Measurements from ENCODE around the gene E2F6.

DNA sequence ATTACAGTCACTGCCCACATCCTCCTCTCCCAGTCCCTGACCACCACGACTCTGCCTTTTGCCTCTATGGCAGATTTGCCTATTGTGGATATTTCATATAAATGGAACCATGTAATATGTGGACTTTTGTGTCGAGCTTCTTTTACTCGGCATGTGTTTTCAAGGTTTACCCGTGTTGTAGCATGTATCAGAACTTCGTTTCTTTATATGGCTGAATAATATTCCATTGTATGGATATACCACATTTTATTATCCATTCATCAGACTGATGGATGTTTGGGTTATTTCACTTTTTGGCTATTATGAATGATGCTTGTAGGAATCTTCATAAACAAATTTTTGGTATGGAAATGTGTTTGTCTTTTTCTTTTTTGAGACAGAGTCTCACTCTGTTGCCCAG, 24.2 kb upstream of the E2F6 start:
- TF ChIP-seq, protein P1, sequence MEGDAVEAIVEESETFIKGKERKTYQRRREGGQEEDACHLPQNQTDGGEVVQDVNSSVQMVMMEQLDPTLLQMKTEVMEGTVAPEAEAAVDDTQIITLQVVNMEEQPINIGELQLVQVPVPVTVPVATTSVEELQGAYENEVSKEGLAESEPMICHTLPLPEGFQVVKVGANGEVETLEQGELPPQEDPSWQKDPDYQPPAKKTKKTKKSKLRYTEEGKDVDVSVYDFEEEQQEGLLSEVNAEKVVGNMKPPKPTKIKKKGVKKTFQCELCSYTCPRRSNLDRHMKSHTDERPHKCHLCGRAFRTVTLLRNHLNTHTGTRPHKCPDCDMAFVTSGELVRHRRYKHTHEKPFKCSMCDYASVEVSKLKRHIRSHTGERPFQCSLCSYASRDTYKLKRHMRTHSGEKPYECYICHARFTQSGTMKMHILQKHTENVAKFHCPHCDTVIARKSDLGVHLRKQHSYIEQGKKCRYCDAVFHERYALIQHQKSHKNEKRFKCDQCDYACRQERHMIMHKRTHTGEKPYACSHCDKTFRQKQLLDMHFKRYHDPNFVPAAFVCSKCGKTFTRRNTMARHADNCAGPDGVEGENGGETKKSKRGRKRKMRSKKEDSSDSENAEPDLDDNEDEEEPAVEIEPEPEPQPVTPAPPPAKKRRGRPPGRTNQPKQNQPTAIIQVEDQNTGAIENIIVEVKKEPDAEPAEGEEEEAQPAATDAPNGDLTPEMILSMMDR (IDR thresholded peaks at IDR 0.05; ENCODE audit: control extremely low read depth in 1 of 3, insufficient read depth in 1 of 3, low read depth in 1 of 3, low read length in 3 of 3): no peak
- TF ChIP-seq PHF8 (conservative IDR thresholded peaks at IDR 0.05; ENCODE audit: low read depth, low read length): no peak
- no peak for TF ChIP-seq POLR2AphosphoS5 (IDR thresholded peaks at IDR 0.05; ENCODE audit: low read depth, low read length)
- TF ChIP-seq BRCA1 (IDR thresholded peaks at IDR 0.05; ENCODE audit: low read depth, low read length): no peak
- TF ChIP-seq SUZ12 (IDR thresholded peaks at IDR 0.05; ENCODE audit: low read length): no peak
- TF ChIP-seq BACH1 (IDR thresholded peaks at IDR 0.05; ENCODE audit: low read length): no peak
- no peak for TF ChIP-seq SP1 (IDR thresholded peaks at IDR 0.05; ENCODE audit: low read depth, low read length)
- no peak for TF ChIP-seq NRF1 (IDR thresholded peaks at IDR 0.05; ENCODE audit: low read depth, low read length)
- TF ChIP-seq KDM1A (IDR thresholded peaks at IDR 0.05; ENCODE audit: borderline replicate concordance, low read length): no peak
- TF ChIP-seq CEBPB (IDR thresholded peaks at IDR 0.05; ENCODE audit: low read depth, low read length): no peak
- no peak for TF ChIP-seq CBX5 (IDR thresholded peaks at IDR 0.05; ENCODE audit: low read depth, low read length)

All from H1 (cell line).